OCI-LY7 (cell line): Measurements from ENCODE around the gene RNF157. TPM values are rescaled to one million over a fixed set of nuclear protein-coding genes. Genes with fewer than 3 reads are reported as not detected.

ENCODE experiments used
- BruUV-seq: library from RNA; stranded (reverse); fragments of 400-500 nt; replicated peaks from 2 replicates; lab custom pipeline; 2021; lab: Mats Ljungman, UMichigan
- CTCF ChIA-PET: fragments of 300-600 bp; sonication (Branson Sonifier 250); formaldehyde crosslinking; loops from one replicate; lab custom pipeline; 2022; ENCODE audit warnings: antibody characterized with exemption; ENCODE audit not compliant: unreplicated experiment; lab: Charles Lee
- POLR2A ChIA-PET: fragments of 300-600 bp; sonication (Branson Sonifier 250); formaldehyde crosslinking; loops from one replicate; lab custom pipeline; 2022; ENCODE audit warnings: antibody characterized with exemption; lab: Charles Lee
- DNase-seq: peaks from one replicate; pipeline ENCODE4 v3.0.0-alpha.2; 2015; ENCODE audit warnings: low spot score
- H2AFZ ChIP-seq: fragments of 200-600 bp; sonication (generic), shearing (Covaris generic); 2 replicates; pipeline ENCODE4 v1.6.1; 2014; ENCODE audit warnings: mild to moderate bottlenecking, antibody characterized with exemption, low read length, moderate library complexity
- H3K27ac ChIP-seq: fragments of 200-600 bp; sonication (generic); 2 replicates; pipeline ENCODE4 v1.5.1; 2014; ENCODE audit warnings: mixed run types, low read depth, mild to moderate bottlenecking, moderate library complexity, low read length, inconsistent platforms; ENCODE audit not compliant: poor library complexity, severe bottlenecking
- H3K36me3 ChIP-seq: fragments of 200-600 bp; sonication (generic); 2 replicates; pipeline ENCODE4 v1.6.1; 2014; ENCODE audit warnings: mild to moderate bottlenecking, antibody characterized with exemption, low read length, moderate library complexity, mixed read lengths; ENCODE audit not compliant: insufficient read depth
- H3K4me1 ChIP-seq: fragments of 200-600 bp; sonication (generic); 2 replicates; pipeline ENCODE4 v1.5.1; 2014; ENCODE audit warnings: mild to moderate bottlenecking, low read length; ENCODE audit not compliant: insufficient read depth, poor library complexity, severe bottlenecking
- H3K4me2 ChIP-seq: fragments of 200-600 bp; sonication (generic); 2 replicates; pipeline ENCODE4 v1.6.1; 2014; ENCODE audit warnings: mild to moderate bottlenecking, low read length
- H3K4me3 ChIP-seq: fragments of 200-600 bp; sonication (generic); 2 replicates; pipeline ENCODE4 v1.5.1; 2014; ENCODE audit warnings: mild to moderate bottlenecking, low read depth, low read length; ENCODE audit not compliant: poor library complexity, severe bottlenecking
- H3K79me2 ChIP-seq: fragments of 200-600 bp; sonication (generic); 2 replicates; pipeline ENCODE4 v1.6.1; 2016; ENCODE audit warnings: low read depth, mild to moderate bottlenecking, low read length, moderate library complexity, mixed read lengths; ENCODE audit not compliant: insufficient read depth
- H3K9me2 ChIP-seq: fragments of 200-600 bp; sonication (generic); 2 replicates; pipeline ENCODE4 v1.6.1; 2016; ENCODE audit warnings: mild to moderate bottlenecking, low read length, mixed read lengths; ENCODE audit not compliant: insufficient read depth
- H3K9me3 ChIP-seq: fragments of 200-600 bp; sonication (generic); 2 replicates; pipeline ENCODE4 v1.6.1; 2014; ENCODE audit warnings: mild to moderate bottlenecking, mixed run types, low read length, mixed read lengths
- H4K20me1 ChIP-seq: fragments of 200-600 bp; sonication (generic); 2 replicates; pipeline ENCODE4 v1.6.1; 2014; ENCODE audit warnings: mild to moderate bottlenecking, antibody characterized with exemption, low read length, moderate library complexity, mixed read lengths; ENCODE audit not compliant: insufficient read depth
- EZH2phosphoT487 ChIP-seq: fragments of 200-600 bp; sonication (generic); IDR thresholded peaks from 2 replicates; pipeline ENCODE4 v1.6.1; 2018; ENCODE audit warnings: low read depth, borderline replicate concordance, mild to moderate bottlenecking, mixed run types, antibody characterized with exemption, low read length, moderate library complexity, mixed read lengths
- intact Hi-C: fragments of 100-400 bp; cut with micrococcal nuclease; formaldehyde crosslinking; loops from one replicate; pipeline ENCODE4 v1.10.0; 2022; ENCODE audit not compliant: unreplicated experiment
- total RNA-seq, 2 experiments: library from RNA; depleted of rRNA in 1 of 2; stranded (reverse); fragments of >200 nt in 1 of 2; shearing (Covaris generic) in 1 of 2; gene quantifications; 2 replicates each; pipeline ENCODE4 v1.2.3, GENCODE V29; 2014 to 2022
- TF ChIP-seq, protein P1 (sequence below): fragments of 200-600 bp; sonication (generic); conservative IDR thresholded peaks from 2 replicates; pipeline ENCODE4 v1.5.1; 2014; ENCODE audit warnings: mild to moderate bottlenecking, antibody characterized with exemption, low read length, moderate library complexity, mixed read lengths

The RNF157 gene
- total RNA-seq, 2 experiments from 2014 or later, result 0.28 to 1.3 TPM

- peak; percentile 41 for DNase-seq
- Histone ChIP-seq H3K27ac (no peak overlapping the region), H3K4me1 (peaks cover 12% of the 10 kb centered on the region), H3K4me2 (peak overlapping the region; percentile 25; the same call in 1 of the 2 replicates), H4K20me1 (no peaks in the 10 kb centered on the region), H3K36me3 (no peaks in the 10 kb centered on the region), H3K4me3 (no peak overlapping the region), H3K79me2 (no peaks in the 10 kb centered on the region), H2AFZ (peak overlapping the region; percentile 75), H3K9me3 (no peaks in the 10 kb centered on the region), H3K9me2 (no peaks in the 10 kb centered on the region)
- BruUV-seq, result no TSS peak
- TF ChIP-seq EZH2phosphoT487, result no peak
- TF ChIP-seq, protein P1, sequence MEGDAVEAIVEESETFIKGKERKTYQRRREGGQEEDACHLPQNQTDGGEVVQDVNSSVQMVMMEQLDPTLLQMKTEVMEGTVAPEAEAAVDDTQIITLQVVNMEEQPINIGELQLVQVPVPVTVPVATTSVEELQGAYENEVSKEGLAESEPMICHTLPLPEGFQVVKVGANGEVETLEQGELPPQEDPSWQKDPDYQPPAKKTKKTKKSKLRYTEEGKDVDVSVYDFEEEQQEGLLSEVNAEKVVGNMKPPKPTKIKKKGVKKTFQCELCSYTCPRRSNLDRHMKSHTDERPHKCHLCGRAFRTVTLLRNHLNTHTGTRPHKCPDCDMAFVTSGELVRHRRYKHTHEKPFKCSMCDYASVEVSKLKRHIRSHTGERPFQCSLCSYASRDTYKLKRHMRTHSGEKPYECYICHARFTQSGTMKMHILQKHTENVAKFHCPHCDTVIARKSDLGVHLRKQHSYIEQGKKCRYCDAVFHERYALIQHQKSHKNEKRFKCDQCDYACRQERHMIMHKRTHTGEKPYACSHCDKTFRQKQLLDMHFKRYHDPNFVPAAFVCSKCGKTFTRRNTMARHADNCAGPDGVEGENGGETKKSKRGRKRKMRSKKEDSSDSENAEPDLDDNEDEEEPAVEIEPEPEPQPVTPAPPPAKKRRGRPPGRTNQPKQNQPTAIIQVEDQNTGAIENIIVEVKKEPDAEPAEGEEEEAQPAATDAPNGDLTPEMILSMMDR, result no peak
- POLR2A ChIA-PET, result interaction anchor here (0.5 to 9.4 kb wide), 2 partner anchors 10 to 182 kb away, joined by 5 to 71 read pairs; partner anchors contain the start of gene UBALD2
- intact Hi-C loops, result no loop called here
- CTCF ChIA-PET, result no interaction called here
These were observed 12.0 kb upstream of the RNF157 start for GRCh38 chr17:76252040-76252954.

DNA sequence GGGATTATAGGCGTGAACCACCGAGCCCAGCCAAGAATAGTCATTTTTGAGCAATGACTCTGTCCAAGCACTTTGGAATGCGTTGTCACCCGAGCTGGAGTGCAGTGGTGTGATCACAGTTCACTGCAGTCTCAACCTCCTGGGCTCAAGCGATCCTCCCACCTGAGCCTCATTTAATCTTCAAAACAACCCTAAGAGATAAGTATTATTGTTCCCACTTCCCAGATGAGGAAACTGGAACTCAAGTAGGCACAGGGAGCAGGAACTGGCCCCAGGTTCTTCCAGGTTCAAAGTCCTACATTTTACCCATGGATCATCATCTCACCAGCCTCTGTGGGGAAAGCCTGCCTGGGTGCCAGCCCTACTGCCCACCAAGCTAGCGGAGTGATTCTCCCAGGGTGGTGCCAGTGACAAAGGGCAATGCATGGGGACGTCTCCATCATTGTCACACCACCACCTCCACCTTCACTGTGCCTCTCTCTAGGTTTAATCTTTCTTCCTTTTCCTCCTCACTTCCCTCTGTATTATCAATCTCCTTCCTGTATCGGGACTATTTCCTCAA lies 11.3 kb upstream of the RNF157 start:
- Histone ChIP-seq H3K4me3 (no peak overlapping the region), H3K79me2 (no peaks in the 10 kb centered on the region), H3K9me3 (no peaks in the 10 kb centered on the region), H2AFZ (peak overlapping the region; percentile 75), H3K36me3 (no peaks in the 10 kb centered on the region), H3K4me1 (peaks cover 15% of the 10 kb centered on the region), H3K9me2 (no peaks in the 10 kb centered on the region), H3K4me2 (peak overlapping the region; percentile 25; the same call in 1 of the 2 replicates), H3K27ac (no peak overlapping the region), H4K20me1 (no peaks in the 10 kb centered on the region)
- DNase-seq, result no peak
- POLR2A ChIA-PET, result interaction anchor here (9.4 kb wide), 1 partner anchor 11 kb away, joined by 71 read pairs; the partner anchor contains the start of gene UBALD2
- CTCF ChIA-PET, result no interaction called here
- intact Hi-C loops, result no loop called here
- BruUV-seq, result no TSS peak
- TF ChIP-seq, protein P1, result no peak
- TF ChIP-seq EZH2phosphoT487, result no peak
